ENCODE data around the gene PBRM1.
"Not testable (repeated sequence)": the region's sequence is repeated elsewhere in the genome, so short reads cannot be mapped to it uniquely, and the experiment has no call there.

PBRM1 gene

DNA sequence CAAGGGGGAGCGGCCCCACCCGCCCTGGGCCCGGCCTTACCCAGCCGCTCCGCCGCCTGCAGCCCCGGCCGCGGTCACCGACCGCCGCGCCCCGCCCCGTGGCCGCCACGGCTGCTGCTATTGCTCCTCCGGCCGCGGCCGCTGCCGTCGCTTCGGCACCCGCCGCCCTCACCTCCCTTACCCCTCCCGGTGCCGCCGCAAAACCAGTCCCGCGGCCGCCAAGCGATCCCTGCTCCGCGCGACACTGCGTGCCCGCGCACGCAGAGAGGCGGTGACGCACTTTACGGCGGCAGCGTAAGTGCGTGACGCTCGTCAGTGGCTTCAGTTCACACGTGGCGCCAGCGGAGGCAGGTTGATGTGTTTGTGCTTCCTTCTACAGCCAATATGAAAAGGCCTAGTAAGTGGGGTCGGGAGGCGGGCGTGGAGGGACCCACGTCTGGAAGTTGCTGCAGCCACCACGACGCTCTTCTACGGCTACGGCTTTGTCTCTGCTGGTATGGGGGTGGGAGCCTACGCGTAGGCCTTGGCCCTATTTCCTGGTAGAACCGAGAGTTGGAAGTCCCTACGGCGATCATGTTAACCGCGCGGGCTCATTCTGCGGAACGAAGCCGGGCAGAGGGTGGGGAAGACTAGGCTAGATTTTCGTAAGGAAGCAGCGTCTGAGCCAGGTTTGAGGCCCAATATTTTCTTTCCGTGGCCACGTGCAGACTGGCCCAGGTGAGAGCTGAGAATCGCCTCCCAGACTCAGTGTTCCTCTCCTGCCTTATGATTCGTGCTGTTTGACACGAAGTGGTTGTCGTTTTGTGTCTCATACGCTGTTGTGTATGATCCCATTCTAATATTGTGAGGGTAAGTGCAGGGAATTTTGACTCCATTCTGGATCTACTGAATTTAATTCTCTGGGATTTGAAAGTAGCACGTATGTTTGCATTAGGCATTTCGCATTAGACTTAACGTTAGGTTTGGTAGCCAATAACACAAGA lies at the start of gene PBRM1, which contains the start of gene GNL3:
Gene PBRM1, minus strand, starts transcription at position 205 of the 983 bp plus-strand sequence.
Gene GNL3, plus strand, starts transcription at position 324 of the 983 bp plus-strand sequence. Its CDS starts 61 bp downstream, at position 385.
- DNase-seq: peak; percentile 90

- no peak for DNase-seq
These were observed 47.7 kb upstream of the PBRM1 start for GRCh38 chr3:52733256-52733891.

GRCh38 chr3:52731590-52731989 lies 45.9 kb upstream of the PBRM1 start:
- DNase-seq: no peak

DNA sequence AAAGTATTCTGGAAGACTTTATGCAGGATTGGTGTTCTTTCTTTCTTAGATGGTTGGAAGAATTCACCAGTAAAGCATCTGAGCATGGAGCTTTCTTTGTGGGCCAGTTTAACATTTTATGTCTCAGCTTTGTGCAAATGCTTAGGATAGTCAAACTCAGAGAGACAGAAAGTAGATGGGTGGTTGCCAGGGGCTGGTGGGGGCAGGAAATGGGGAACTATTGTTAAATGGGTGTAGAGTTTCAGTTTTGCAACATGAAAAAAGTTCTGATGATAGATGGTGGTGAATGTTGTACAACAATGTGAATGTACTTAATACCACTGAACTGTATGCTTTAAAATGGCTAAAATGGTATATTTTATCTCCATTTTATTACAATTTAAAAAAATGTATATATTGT lies 45.0 kb upstream of the PBRM1 start:
- DNase-seq: no peak

GRCh38 chr3:52728753-52729152 lies 43.0 kb upstream of the PBRM1 start:
- not testable (repeated sequence) for DNase-seq

DNA sequence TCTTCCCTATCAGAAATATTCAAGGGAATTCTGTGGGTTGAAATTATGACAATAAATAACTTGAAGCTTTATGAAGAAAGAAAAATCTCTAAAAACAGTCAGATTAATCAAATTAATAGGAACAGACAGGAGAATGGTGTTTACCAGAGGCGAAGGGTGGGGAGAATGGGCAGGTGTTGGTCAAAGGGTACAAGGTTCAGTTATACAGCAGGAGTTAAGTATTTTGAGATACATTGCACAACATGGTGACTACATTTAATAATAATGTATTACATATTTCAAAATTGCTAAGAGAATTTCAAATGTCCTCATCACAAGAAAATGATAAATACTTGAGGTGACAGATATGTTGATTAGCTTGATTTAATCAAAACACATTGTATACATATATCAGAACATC lies 38.8 kb upstream of the PBRM1 start:
- DNase-seq: no peak

- no peak for DNase-seq
These were observed 38.2 kb upstream of the PBRM1 start for GRCh38 chr3:52723935-52724334.

DNA sequence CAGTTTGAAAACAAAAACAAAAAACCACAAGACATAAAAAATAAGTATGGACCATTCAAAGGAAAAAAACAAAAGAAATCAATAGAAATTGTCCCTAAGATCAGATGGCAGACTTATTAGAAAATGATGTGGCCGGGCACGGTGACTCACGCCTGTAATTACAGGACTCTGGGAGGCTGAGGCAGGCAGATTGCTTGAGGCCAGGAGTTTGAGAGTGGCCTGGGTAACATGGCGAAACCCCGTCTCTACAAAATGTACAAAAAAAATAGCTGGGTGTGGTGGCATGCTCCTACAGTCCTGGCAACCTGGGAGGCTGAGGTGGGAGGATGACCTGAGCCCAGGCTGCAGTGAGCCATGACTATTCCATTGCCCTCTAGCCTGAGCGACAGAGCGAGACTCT lies 36.8 kb upstream of the PBRM1 start:
- DNase-seq: no peak

DNA sequence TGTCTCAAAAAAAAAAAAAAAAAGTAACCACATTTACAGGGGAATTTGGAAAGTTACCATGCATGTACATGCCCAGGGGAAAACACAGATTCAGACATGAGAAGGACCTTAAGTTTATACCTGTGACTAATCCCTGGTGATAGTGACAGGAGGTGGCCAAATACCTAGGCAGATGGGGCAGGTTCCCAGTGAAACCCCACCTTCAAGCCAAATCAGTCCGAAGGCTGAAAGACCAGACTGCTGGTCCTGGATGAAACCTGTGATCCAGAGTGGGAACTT lies 36.0 kb upstream of the PBRM1 start:
- no peak for DNase-seq

GRCh38 chr3:52721002-52721729 lies 35.5 kb upstream of the PBRM1 start:
- DNase-seq: no peak

- DNase-seq: no peak
These were observed 33.9 kb upstream of the PBRM1 start for GRCh38 chr3:52719618-52720017.

DNA sequence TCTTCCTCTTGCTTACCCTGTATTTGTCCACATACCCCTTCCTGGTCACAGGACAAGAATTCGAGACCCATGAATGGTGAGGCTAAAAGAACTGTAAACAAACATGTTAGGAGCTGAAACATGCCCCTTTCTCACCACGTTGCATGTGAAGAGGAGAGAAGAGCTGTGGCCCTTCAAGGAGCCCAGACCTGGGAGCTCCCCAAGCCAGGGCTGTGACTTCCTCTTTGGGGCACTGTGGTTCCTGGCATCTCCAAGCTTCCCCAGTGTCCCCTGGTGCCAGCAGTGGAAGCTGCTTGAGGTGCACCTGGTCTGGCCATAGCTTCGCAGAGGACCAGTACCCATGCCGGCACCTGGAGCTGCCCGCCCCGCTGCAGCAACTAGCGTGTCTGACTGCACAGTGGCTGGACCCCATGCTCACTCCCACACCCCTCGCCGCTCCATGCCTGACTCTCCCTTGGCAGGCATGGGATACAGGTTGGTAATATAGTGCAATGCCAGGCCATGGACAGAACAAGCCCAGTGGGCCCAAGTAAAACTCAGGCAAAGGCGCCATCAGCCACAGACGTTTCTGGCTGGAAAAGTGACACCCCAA lies 30.1 kb upstream of the PBRM1 start:
- no peak for DNase-seq

DNA sequence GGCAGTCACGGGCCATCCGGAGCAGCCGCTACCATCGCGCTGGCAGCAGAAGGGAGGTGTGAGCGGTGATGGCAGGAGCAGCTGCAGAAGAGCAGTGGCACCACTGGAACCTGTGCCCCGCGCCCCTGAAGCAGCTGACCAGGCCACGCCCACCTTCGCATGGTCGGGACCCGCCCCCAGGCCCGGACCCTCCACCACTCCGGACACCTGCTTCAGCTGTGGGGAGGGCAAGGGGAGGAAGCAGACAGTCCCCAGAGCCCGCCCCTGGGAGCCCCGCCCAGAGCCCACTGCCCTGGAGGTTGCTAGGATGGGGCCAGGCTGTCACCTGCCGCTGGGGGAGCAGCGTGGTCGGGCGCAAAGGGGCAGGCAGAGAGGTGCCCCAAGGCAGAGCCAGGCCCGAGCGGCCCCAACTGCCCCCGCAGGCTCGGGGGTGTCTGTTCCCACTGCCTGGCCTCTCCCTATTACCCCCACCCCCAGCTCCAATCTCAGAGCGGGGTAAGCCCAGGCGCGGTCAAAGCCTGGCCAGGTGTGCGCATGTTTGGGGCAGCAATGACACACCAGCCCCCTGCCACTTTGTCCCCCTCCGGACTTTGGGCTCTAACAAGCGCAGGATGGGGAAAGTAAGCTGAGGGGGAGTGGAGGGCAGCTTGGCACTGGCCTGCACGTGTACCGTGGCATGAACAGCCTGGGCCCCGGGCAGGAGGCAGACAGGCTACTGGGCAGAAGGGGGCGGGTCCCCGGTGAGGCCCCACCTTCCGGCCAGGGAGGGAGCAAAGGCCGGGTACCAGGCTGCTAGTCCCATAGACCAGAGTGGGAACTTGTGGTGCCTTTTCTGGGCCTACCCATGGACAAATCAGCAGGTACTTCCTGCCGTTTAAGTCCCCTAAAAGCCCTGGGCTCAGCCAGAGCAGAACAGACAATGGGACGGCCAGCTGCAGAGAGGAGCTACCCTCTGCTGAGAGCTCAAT lies 28.9 kb upstream of the PBRM1 start:
- DNase-seq: no peak

DNA sequence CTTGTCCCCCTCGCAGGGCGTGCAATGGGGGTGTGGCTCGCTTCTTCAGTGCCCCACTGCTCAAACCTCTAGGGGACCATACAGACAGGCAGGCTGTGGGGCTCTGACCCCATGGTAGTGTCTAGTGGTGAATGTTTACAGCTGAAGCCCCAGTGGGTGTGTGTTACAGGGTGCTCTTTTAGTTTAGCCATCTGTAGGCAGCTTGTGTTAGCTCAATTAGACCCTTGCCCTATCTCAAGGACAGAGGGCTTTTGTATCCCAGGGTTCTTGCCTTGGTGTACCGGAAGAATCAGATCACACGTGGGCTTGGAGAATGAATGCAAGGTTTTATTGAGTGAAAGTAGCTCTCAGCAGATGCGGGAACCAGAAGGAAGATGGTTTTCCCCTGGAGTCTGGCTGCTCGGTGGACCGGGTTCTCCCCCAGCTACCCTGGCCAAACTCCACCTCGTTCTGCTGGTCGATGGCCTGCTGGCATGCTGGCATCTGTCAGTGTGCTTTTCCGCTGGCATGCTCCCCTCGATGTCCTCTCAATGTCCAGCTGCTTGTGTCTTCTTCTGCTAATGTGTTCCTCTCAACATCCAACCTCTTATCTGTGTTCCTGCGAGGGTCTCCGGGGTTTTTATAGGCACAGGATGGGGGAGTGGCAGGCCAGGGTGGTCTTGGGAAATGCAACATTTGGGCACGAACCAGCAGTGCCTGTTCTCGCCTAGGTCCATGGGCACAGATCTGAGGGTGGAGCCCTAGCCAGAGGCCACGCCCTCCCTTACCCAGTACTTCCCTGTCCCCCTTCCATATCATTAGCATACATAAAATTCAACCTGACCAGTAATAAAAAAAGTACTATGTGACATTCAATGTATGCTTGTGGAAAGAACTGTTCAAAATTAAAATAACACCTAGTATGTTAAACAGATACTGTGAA lies 26.8 kb upstream of the PBRM1 start:
- DNase-seq: no peak

DNA sequence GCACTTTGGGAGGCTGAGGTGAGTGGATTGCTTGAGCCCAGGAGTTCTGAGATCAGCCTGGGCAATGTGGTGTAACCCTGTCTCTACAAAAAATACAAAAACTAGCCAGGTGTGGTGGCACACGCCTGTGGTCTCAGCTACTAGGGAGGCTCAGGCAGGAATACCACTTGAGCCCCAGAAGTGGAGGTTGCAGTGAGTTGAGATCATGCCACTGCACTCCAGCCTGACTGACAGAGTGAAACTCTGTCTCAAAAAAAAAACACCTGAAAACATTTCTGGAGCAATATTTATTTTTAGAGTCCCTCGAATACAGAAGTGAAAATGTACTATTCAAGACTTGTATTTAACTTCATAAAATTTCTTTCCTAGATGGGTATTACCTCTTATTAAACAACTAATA lies 24.8 kb upstream of the PBRM1 start:
- DNase-seq: no peak

DNA sequence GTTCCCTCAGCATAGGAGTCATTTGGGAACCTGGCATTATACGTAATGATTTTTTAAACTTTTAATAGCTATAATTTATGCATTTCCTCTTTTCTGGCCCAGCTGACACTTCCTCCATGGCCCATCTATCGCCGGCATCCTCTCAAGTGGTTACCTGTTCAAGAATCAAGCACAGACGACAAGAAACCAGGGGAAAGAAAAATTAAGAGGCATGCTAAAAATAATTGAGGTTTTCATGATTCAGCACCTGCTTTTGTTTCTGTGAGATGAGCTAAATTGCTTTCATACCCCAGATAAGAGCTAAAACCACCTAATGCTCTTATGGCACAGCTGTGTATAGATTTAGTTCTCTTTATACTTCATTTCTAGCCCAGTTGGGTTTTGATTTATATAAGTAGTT lies 21.9 kb upstream of the PBRM1 start:
- DNase-seq: no peak

GRCh38 chr3:52705688-52706686 lies 20.3 kb upstream of the PBRM1 start, which contains the start of the genes GLT8D1 and SPCS1:
TSS of gene GLT8D1 (minus strand) at chr3:52705791. CDS start at chr3:52700460, 5,331 bp downstream.
TSS of gene SPCS1 (plus strand) at chr3:52706106. CDS start at chr3:52706247, 141 bp downstream.
- DNase-seq: peak; percentile 81

DNA sequence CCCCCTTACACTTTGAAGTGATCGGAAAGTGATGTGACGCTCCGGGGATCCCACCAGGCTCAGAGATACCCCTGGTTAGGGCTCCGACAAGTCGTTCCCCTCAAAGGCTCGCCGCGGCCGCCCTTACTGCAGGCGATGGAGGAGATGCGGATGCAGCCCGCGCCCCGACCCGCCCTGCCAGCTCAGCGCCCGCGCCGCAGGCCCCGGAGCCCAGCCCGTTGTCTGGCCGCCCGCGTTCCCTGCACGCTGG lies 19.6 kb upstream of the PBRM1 start:
- no peak for DNase-seq

- no peak for DNase-seq
These were observed 19.1 kb upstream of the PBRM1 start for GRCh38 chr3:52704611-52705437.

Data from activated effector memory CD4-positive, alpha-beta T cell treated with Interleukin-2 at 50 U/mL for 16 hours (primary cell).